ENCODE measurements around the gene IPPK. TPM values are rescaled to one million over a fixed set of nuclear protein-coding genes. Genes with fewer than 3 reads are reported as not detected.

IPPK gene
- total and polyA plus RNA-seq, 2 of the 8 experiments (the other 6 are each of a cell fraction or from before 2014, with no cell fraction given), result 10.5 to 13.6 TPM

- Histone ChIP-seq H3K4me1 (replicated peaks in 1 of 4; ENCODE audit: control insufficient read depth in 3 of 4, insufficient read depth in 4 of 4, low read length in 3 of 4) (peaks cover 0 to 10% (median 7%) of the 10 kb centered on the region in 4 experiments; a peak in 5 of 7 replicates), H2BK5ac (ENCODE audit: low read depth, low read length) (no peak overlapping the region), H2BK15ac (ENCODE audit: low read length) (no peak overlapping the region), H3K4me3 (ENCODE audit: extremely low read depth in 1 of 4, insufficient read depth in 2 of 4, low read depth in 3 of 4, low read length in 4 of 4) (no peak overlapping the region), H4K8ac (ENCODE audit: extremely low read depth, insufficient read depth, low read length) (no peak overlapping the region), H3K79me2 (ENCODE audit: control insufficient read depth in 1 of 2, insufficient read depth in 2 of 2, low read length in 2 of 2) (peaks cover 0 to 79% of the 10 kb centered on the region in 2 experiments; a peak in 3 of 4 replicates), H3K23me2 (ENCODE audit: low read depth, low read length) (peaks cover 10% of the 10 kb centered on the region), H3K27me3 (replicated peaks in 1 of 4; ENCODE audit: control insufficient read depth in 3 of 4, extremely low read depth in 1 of 4, insufficient read depth in 3 of 4, low read length in 3 of 4) (no peaks in the 10 kb centered on the region), H4K20me1 (replicated peaks in 1 of 2; ENCODE audit: control insufficient read depth in 1 of 2, insufficient read depth in 2 of 2, low read length in 2 of 2) (peaks cover 8 to 28% of the 10 kb centered on the region in 2 experiments), H3K4me2 (ENCODE audit: insufficient read depth in 1 of 2, low read depth in 2 of 2, low read length in 2 of 2) (no peak overlapping the region), H2BK12ac (ENCODE audit: low read depth, low read length) (no peak overlapping the region), H3K36me3 (ENCODE audit: control insufficient read depth in 2 of 4, insufficient read depth in 4 of 4, low read length in 3 of 4) (no peaks in the 10 kb centered on the region; a peak in 1 of 8 replicates), H3K4ac (replicated peaks; ENCODE audit: insufficient read length, low read depth, low read length) (no peak overlapping the region), H3K56ac (replicated peaks; ENCODE audit: insufficient read length, low read depth, low read length) (no peak overlapping the region), H2BK20ac (ENCODE audit: low read length) (no peak overlapping the region), H2BK120ac (replicated peaks; ENCODE audit: low read depth, low read length) (no peak overlapping the region), H3K14ac (ENCODE audit: insufficient read length) (no peak overlapping the region), H3K23ac (ENCODE audit: insufficient read length) (no peak overlapping the region), H2AFZ (ENCODE audit: low read length) (no peak overlapping the region), H2AK5ac (ENCODE audit: low read depth, low read length) (no peak overlapping the region), H4K5ac (ENCODE audit: insufficient read length, low read depth, low read length) (no peak overlapping the region), H3K27ac (ENCODE audit: low read depth, low read length) (no peak overlapping the region), H3K9me3 (ENCODE audit: insufficient read depth in 2 of 2, low read depth in 1 of 2, low read length in 1 of 2) (no peaks in the 10 kb centered on the region), H3K18ac (ENCODE audit: extremely low read depth, low read length) (no peak overlapping the region), H3K79me1 (ENCODE audit: low read depth, low read length) (peaks cover 32% of the 10 kb centered on the region), H3K9ac (replicated peaks in 1 of 4; ENCODE audit: extremely low read depth in 1 of 4, low read depth in 3 of 4, low read length in 3 of 4) (no peak overlapping the region), H4K91ac (replicated peaks; ENCODE audit: insufficient read length, low read length) (no peak overlapping the region)
- WGBS, 2 experiments (ENCODE audit: extremely low coverage in 1 of 2, insufficient coverage in 1 of 2, insufficient read length in 1 of 2, insufficient replicate concordance in 2 of 2, low coverage in 1 of 2, low lambda C conversion rate in 2 of 2, missing lambda C conversion rate in 1 of 2), result 89% methylated on average over 3 of the region's 3 CpGs; no CpG with 5 or more reads in 1 of the 2 experiments
- ChIA-PET CTCF (ENCODE audit: partially characterized antibody) (interaction anchor here (1.2 to 1.5 kb wide), 3 partner anchors 8 to 125 kb away, joined by 3 to 8 read pairs (median 4); no protein-coding TSS in a partner anchor), POLR2A (ENCODE audit: partially characterized antibody) (no interaction called here)
- DNase-seq (ENCODE audit: low read depth in 1 of 2, low spot score in 2 of 2) (no peak), FAIRE-seq (no peak)
- TF ChIP-seq CBX8 (IDR thresholded peaks at IDR 0.05; ENCODE audit: borderline replicate concordance, low read depth, low read length) (no peak), POU5F1 (IDR thresholded peaks at IDR 0.05; ENCODE audit: low read depth, low read length) (no peak), RXRA (IDR thresholded peaks at IDR 0.05; ENCODE audit: insufficient read depth, low read depth, low read length) (no peak), NRF1 (IDR thresholded peaks at IDR 0.05; ENCODE audit: low read depth, low read length) (no peak)
These were observed 4.1 kb downstream of the IPPK start for GRCh38 chr9:92665836-92666235.

Data from H1 (cell line).